A204.1 (cell line): ENCODE results near the gene SRSF7.
A peak's percentile ranks its signal among the peaks of the same experiment; 100 is the strongest.
"Not testable (repeated sequence)": the region's sequence is repeated elsewhere in the genome, so short reads cannot be mapped to it uniquely, and the experiment has no call there.

ENCODE experiments used
- FAIRE-seq: peaks from 2 replicates; lab custom pipeline; 2012; peaks lifted over from hg19 to GRCh38; lab: Jason Lieb, UNC

SRSF7 gene

GRCh38 chr2:38751596-38752410 is 642 bp upstream of the SRSF7 start:
- FAIRE-seq: no peak

- FAIRE-seq: no peak
Observed at GRCh38 chr2:38750011-38750890, 910 bp downstream of the SRSF7 start.

GRCh38 chr2:38748943-38749804 is 2.0 kb downstream of the SRSF7 start:
- no peak for FAIRE-seq

- FAIRE-seq: no peak
Observed at GRCh38 chr2:38748391-38748790, 2.8 kb downstream of the SRSF7 start.

GRCh38 chr2:38747819-38748218 is 3.3 kb downstream of the SRSF7 start:
- FAIRE-seq: no peak

DNA sequence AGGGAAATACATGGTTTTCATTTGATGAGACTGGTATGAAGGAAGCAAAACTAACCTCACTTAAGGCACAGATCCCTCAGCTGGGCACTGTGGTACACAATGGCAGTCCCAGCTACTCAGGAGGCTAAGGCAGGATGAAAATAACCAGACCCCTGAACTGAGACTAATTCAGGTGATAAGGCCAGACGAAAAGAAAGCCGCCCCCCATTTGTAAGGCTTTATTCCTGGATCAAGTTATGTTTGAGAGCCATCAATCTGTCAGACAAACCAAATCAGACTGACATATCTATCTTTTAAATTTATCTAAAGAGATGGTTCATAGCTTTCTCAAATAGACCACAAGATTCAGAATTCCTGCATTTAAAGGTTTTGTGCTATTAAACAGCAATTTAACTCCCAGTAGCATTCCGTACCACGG is 4.1 kb downstream of the SRSF7 start:
- FAIRE-seq: no peak

DNA sequence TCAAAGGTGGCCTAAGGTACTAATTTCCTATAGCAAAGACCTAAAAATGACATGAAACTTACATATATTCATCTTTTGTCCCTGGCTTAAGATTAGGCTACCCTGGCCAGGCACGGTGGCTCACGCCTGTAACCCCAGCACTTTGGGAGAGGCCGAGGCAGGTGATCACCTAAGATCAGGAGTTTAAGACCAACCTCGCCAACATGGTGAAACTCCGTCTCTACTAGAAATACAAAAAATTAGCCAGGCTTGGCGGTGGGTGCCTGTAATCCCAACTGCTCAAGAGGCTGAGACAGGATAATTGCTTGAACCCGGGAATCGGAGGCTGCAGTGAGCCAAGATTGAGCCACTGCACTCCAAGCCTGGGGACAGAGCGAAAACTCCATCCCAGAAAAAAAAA is 5.9 kb downstream of the SRSF7 start:
- no peak for FAIRE-seq

DNA sequence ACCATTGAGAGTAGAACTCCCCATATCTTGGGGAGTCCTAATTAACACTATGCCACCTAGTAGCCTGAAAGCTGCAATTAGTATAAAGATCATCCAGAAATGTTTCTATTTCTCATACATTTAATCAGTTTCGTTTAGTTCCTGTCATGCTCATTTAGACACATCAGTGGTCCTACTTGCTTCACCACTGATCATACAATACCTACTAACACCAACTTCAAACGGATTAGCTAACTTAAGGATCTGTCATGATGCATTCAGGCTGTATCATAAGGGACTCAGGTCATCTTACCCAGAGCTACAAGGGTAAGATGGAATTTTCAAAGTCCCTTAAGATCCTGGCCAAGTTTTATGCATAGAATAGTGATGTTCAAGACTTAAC is 6.8 kb downstream of the SRSF7 start:
- FAIRE-seq: no peak

- FAIRE-seq: no peak
Observed at GRCh38 chr2:38743672-38744398, 7.3 kb downstream of the SRSF7 start.

DNA sequence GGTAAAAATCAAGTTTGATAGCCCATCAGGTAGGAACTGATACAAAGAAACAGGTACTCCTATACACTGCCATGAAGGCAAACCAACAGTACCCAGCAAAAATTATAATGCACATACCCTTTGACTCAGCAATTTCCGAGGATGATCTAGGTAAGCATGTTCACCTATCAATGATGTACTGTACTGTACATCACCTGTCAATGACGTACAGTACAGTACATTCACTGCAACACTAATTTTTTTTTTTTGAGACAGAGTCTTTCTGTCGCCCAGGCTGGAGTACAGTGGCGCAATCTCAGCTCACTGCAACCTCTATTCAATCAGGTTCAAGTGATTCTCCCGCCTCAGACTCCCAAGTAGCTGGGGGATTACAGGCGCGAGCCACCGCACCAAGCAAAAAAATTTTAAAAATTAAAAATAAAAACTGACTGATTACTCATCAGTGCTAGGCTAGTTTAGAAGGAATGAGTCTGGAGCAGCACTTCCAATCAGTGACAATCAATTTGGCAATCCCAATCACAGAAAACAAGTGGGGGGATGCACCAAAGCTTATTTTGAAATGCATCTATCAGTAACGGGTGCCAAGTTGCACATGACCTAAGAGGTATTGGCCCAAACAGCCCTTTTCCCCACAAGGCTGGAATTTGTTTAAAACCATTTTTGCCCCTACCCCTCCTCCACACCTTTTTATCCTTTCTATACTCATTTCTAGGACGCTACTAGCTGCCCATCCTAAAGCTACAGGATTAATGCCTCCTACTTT is 8.2 kb downstream of the SRSF7 start:
- FAIRE-seq: no peak

GRCh38 chr2:38740851-38741731 is 10.1 kb downstream of the SRSF7 start:
- peak; percentile 89 for FAIRE-seq

DNA sequence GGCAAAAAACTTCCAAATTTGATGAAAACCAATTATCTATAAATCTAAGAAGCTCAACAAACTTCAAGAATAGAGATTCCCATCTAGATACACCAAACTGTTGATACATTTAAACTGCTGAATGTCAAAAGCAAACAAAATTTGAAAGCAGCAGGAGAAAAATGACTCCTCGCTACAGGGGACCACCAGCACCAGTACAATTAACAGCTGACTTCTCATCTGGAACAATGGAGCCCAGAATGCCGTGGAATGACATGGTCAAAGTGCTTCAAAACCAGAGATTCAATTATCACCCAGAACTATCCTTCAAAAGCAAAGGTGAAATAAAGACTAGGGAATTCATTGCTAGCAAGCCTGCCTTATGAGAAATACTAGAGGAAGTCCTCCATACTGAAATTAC is 11.6 kb downstream of the SRSF7 start:
- FAIRE-seq: no peak

- no peak for FAIRE-seq
Observed at GRCh38 chr2:38737925-38738324, 13.2 kb downstream of the SRSF7 start.

DNA sequence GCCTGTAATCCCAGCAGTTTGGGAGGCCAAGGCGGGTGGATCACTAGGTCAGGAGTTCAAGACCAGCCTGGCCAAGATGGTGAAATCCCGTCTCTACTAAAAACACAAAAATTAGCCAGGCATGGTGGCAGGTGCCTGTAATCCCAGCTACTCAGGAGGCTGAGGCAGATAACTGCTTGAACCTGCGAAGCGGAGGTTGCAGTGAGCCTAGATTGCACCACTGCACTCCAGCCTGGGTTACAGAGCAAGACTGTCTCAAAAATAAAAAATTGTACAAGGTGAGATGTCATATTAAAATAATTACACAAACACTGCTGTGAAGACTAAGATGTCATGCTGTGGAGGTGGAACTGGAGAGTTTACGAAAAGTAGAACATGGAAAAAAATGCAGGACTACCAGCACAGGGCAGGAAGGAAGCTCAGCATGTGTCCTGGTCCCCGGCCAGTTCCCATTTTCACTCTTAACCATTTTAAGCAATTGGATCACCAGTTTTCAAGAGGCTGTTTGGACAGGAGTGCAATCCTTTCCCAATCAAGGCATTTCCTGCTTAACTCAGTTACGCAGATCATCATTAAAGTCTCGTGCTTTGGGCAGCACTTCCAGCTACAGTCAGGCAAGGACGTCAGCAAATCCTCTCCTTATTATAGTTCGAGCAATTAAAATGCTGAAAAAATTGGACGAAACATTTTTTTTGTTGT is 14.0 kb downstream of the SRSF7 start:
- FAIRE-seq: not testable (repeated sequence)

- FAIRE-seq: no peak
Observed at GRCh38 chr2:38735999-38736320, 15.2 kb downstream of the SRSF7 start.

DNA sequence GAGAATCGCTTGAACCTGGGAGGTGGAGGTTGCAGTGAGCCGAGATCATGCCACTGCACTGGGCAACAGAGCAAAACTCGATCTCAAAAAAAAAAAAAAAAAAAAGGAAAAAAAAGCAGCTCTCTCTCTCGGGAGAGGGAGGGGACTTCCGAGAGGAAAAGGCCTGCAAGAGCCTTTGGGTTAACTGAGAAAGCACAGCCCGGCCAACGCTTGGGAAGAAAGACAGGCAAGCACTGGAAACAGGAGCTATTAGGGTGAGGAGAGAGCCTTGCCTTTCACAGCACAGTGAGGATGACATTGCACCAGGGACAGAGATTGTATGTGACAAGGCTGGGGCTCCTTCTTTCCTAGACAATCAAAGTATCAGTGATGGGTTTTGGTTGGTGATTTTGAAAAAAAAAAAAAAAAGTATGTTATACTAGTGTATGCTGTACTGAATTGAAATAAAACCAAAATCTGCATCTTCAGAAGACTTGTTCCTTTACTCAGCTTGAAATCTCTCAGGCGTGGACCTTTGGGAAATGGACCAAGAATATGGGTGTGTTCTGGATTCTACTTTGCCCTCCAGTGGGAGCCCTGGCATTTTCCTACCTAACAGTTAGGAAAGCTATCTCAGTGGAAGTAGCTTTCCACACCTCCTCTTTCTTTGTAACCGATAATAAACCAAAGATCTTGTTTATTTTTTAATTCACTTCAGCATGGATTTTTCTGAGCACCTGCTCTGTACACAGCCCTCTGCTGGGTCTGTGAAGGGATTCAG is 16.7 kb downstream of the SRSF7 start:
- no peak for FAIRE-seq

DNA sequence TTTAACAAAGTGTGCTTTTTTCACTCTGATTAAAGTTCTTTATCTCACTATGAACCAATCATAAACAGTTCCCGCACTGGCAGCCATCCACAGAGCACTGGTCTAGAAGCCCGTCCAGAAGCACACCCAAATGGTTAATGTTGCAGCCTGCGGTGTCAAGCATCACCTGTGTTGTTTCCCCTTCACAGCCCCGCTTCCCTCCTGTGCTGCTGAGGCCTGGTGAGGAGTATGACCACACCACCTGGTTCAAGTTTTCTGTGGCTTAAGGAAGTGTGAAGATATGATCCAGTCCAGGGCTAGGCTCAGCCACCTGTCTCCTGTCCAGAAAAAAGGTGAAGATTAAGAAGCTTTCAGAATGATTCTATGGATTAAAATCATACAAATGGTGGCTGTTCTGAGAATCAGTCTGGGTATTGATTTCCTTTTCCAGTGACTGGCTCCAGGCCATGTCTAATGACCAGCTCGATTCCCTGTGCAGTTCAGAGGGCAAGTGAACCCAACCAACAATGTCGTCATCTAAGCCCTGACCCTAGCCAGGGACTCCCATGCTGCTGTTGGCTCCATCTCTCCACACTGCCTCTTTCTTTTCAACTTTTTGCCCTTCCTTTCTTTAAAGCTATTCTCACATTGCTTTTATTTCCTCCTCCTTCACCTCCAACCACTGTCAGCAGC is 17.7 kb downstream of the SRSF7 start:
- no peak for FAIRE-seq

- no peak for FAIRE-seq
Observed at GRCh38 chr2:38731684-38732221, 19.4 kb downstream of the SRSF7 start.
